GM19239 (cell line): ENCODE measurements around the gene MPZ.
"Not testable (repeated sequence)": the region's sequence is repeated elsewhere in the genome, so short reads cannot be mapped to it uniquely, and the experiment has no call there.

Experiments used
- DNase-seq: peaks from one replicate; pipeline ENCODE4 v3.0.0; 2011; ENCODE audit warnings: low spot score; ENCODE audit not compliant: insufficient read length
- FAIRE-seq: peaks from 2 replicates; lab custom pipeline; 2011; peaks lifted over from hg19 to GRCh38; lab: Jason Lieb, UNC

MPZ gene

GRCh38 chr1:161309868-161310267 is at the start of gene MPZ:
MPZ (minus strand) TSS chr1:161309968; CDS start chr1:161309905, 63 bp downstream.
- DNase-seq (no peak), FAIRE-seq (no peak)

DNA sequence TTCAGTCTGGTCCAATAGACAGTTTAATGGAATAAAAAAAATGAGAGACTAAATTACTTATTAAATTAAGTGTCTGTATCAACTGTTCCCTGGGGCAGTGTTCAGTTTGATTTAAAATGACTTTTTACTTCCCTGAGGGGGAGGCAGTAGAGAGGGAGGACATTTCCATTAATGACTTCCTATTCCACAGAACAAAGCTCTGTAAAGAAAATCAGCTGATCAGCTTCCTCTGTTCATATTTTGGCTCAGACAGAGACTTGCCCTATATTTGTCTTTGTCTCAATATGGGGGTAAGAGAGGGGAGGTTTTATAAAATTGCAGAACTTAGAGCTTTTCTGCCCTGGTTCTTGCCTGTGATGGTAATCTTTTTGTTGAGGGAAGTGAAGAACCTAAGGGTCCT is 49.5 kb upstream of the MPZ start:
- DNase-seq (no peak), FAIRE-seq (no peak)

GRCh38 chr1:161357073-161357472 is 47.3 kb upstream of the MPZ start:
- FAIRE-seq, result no peak

GRCh38 chr1:161351482-161351881 is 41.7 kb upstream of the MPZ start:
- FAIRE-seq, result no peak
- no peak for DNase-seq

More at GRCh38 chr1:161357073-161357472, 47.3 kb upstream of the MPZ start:
- DNase-seq, result no peak

DNA sequence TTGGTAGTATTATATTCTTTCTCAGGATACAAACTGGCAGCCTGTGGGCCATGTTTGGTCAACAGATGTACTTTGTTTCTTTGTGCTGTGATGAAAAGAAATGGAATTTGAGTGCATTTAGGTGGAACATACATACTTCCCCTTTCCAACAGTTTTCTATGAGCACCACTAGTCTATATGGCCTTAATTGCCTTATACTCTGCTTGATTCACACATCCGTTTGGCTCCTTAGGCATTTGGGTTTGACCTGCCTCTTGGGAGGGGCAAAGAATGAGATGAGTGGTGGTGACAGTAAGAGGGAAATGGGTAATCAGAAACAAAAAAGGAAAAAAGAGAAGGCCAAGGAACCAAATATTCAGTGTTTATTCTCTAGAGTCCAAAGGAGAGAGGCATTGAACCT is 40.9 kb upstream of the MPZ start:
- DNase-seq, result no peak
- no peak for FAIRE-seq

GRCh38 chr1:161342821-161343220 is 33.1 kb upstream of the MPZ start:
- no peak for FAIRE-seq
- DNase-seq, result no peak

DNA sequence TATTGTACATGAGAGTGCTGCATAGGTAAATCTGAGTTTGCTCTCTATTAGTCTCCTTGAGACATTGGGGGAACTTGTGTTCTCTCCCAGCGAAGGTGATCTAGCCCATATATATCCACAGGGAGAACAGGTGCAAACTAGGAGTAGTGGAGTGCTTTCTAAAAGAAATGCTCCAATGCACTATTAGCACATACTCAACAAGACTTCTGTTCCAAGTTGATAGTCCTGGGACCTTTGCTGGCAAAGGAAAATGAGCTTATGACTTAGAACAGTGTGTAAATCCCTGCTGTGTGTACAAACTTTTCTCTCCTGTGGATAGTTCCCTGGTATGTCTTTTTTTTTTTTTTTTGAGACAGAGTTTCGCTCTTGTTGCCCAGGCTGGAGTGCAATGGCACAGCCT is 32.4 kb upstream of the MPZ start:
- DNase-seq (no peak), FAIRE-seq (no peak)

- DNase-seq (no peak), FAIRE-seq (no peak)
These were observed 26.0 kb upstream of the MPZ start for GRCh38 chr1:161335796-161336195.

GRCh38 chr1:161333166-161333565 is 23.4 kb upstream of the MPZ start:
- no peak for DNase-seq
- FAIRE-seq, result no peak

- FAIRE-seq (no peak), DNase-seq (no peak)
These were observed 20.6 kb upstream of the MPZ start for GRCh38 chr1:161330346-161330745.

DNA sequence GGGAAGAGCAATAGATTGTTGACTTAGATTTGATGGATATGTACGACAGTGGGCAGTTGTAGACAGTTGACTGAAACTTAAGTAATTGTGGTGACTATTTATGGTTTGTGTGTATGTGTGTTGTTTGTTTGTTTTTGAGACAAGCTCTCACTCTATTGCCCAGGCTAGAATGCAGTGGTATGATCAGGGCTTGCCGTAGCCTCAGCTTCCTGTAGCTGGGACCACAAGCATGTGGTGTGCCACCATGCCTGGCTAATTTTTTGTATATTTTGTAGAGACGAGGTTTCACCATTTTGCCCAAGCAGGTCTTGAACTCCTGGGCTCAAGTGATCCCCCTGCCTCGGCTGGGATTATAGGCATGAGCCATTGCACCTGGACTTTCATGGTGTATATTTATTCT is 14.3 kb upstream of the MPZ start:
- DNase-seq (no peak), FAIRE-seq (no peak)

- FAIRE-seq, DNase-seq: not testable (repeated sequence)
These were observed 6.3 kb upstream of the MPZ start for GRCh38 chr1:161315841-161316674.

- FAIRE-seq, result peak; percentile 92
- peak; percentile 85 for DNase-seq
These were observed 4.6 kb upstream of the MPZ start, which contains the start of gene SDHC for GRCh38 chr1:161314201-161314981. SDHC (plus strand) TSS chr1:161314381; CDS start chr1:161314406, 25 bp downstream.

DNA sequence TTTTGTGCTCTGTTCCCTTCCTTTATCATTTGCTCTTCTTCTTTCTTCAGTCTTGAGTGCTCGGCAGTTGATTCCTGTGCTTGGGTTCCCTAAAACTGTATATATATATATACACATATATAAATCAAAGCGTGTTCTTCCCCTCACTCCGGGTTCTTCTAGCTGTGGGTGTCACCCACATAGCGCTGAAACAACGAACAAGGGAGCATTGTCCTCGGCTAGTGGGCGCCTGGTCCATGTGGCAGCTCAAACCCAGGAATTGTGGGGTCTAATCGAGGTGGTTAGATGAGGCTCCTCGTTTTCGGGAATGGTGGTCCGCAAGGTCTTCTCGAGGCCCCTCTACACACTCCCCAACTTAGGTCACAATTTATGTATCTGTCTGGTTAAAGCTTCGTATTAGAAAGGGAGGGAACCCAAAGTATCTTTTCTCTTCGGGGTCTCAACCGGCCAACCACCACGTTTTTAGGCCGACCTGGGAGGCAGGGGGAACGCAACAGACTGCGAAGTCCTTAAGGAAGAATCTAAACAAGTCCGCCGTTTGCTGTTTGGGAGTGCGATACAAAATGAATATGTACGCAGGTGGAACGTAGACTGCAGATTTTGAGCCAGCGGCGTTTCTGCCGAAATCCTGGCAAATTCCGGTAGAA is 3.9 kb upstream of the MPZ start:
- no peak for DNase-seq
- FAIRE-seq, result no peak

GRCh38 chr1:161311595-161312181 is 1.9 kb upstream of the MPZ start:
- no peak for DNase-seq
- no peak for FAIRE-seq

DNA sequence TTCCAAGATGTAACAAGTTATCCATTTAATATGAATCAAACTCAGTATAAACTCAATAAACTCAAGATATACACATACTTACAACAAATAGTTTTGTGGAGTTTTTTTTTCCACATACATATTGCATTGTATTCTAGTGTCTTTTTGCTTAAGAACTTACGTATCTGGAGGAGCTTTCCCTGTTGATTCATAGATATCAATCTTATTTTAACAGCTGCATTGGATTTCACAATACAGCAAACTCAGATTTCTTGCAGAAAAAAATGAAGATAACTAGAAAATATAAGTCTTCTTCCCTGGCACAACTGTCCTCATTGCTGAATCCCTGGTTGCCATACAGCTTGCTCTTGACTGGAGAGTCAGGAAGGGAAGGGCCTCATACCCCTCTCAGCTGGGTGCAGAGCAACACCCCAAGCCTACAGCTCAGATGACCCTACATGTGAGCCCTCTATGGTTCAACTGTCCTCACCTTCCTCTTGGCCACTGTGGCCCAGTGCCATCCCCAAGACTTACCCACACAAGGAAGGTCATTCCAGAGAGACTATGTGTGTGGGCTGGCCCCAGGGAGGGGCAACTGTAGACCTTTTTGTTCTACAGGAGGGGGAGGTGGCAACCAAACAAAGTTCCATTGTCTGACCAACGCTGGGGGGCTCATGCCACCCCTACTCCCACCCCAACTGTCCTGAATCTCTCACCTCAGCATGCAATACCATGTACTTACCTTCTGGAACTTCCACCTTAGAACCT is 1.7 kb downstream of the MPZ start:
- DNase-seq (no peak), FAIRE-seq (no peak)

- DNase-seq, result no peak
- no peak for FAIRE-seq
These were observed 2.5 kb downstream of the MPZ start for GRCh38 chr1:161307230-161307768.

- DNase-seq (peak; percentile 71), FAIRE-seq (peak; percentile 87)
These were observed 3.8 kb downstream of the MPZ start for GRCh38 chr1:161305867-161306519.
